Fibroblast of mammary gland (primary cell): ENCODE data around the gene KSR1.
"Not testable (repeated sequence)": the region's sequence is repeated elsewhere in the genome, so short reads cannot be mapped to it uniquely, and the experiment has no call there.

ENCODE experiments used
- DNase-seq: peaks from one replicate; pipeline ENCODE4 v3.0.0-alpha.2; 2010; ENCODE audit warnings: low read depth
- H3K4me3 ChIP-seq: 2 replicates; pipeline ENCODE4 v1.5.1; 2011; ENCODE audit warnings: low read depth, mild to moderate bottlenecking, low read length, moderate library complexity; ENCODE audit not compliant: control insufficient read depth
- CTCF ChIP-seq: conservative IDR thresholded peaks from 2 replicates; pipeline ENCODE4 v1.5.1; 2011; ENCODE audit warnings: low read depth, low read length, inconsistent platforms; ENCODE audit not compliant: control insufficient read depth, insufficient read depth

The KSR1 gene

GRCh38 chr17:27499451-27500265, 43.4 kb downstream of the KSR1 start:
- no peak for DNase-seq
- H3K4me3 ChIP-seq = no peak overlapping the region
- no peak for TF ChIP-seq CTCF

- not testable (repeated sequence) for DNase-seq, H3K4me3 ChIP-seq
These were observed 45.1 kb downstream of the KSR1 start for GRCh38 chr17:27501338-27501737.

- peak; percentile 33 for DNase-seq
- TF ChIP-seq CTCF = no peak
- no peak overlapping the region for H3K4me3 ChIP-seq
These were observed 46.5 kb downstream of the KSR1 start for GRCh38 chr17:27502526-27503324.

GRCh38 chr17:27503611-27504010, 47.4 kb downstream of the KSR1 start:
- no peak for TF ChIP-seq CTCF
- H3K4me3 ChIP-seq = no peak overlapping the region

GRCh38 chr17:27504188-27504995, 48.1 kb downstream of the KSR1 start:
- no peak overlapping the region for H3K4me3 ChIP-seq
- DNase-seq = no peak
- TF ChIP-seq CTCF = no peak

More at GRCh38 chr17:27503611-27504010, 47.4 kb downstream of the KSR1 start:
- DNase-seq = no peak

- no peak for TF ChIP-seq CTCF
- DNase-seq = no peak
- H3K4me3 ChIP-seq = no peak overlapping the region
These were observed 50.3 kb downstream of the KSR1 start for GRCh38 chr17:27506348-27507218.
